ENCODE results near the gene TBC1D9.

- no peak for TF ChIP-seq POLR2A (IDR thresholded peaks at IDR 0.05; ENCODE audit: low read length)
- no peak for TF ChIP-seq CTCF (IDR thresholded peaks at IDR 0.05)
- no peak for TF ChIP-seq CBX2 (IDR thresholded peaks at IDR 0.05; ENCODE audit: borderline replicate concordance, low read depth)
- no peak for TF ChIP-seq JUN (IDR thresholded peaks at IDR 0.05)
- TF ChIP-seq KDM1A (IDR thresholded peaks at IDR 0.05; ENCODE audit: low read depth) = no peak
- no peak for TF ChIP-seq EP300 (IDR thresholded peaks at IDR 0.05)
- TF ChIP-seq HMGXB4 (CRISPR knock-in tag; IDR thresholded peaks at IDR 0.05; ENCODE audit: borderline replicate concordance) = no peak
- no peak for TF ChIP-seq RAD21 (conservative IDR thresholded peaks at IDR 0.05 in 1 of 2, IDR thresholded peaks at IDR 0.05 in 1 of 2)
- TF ChIP-seq CHD2 (IDR thresholded peaks at IDR 0.05; ENCODE audit: low read length, partially characterized antibody) = no peak
- no peak for TF ChIP-seq HDAC2 (IDR thresholded peaks at IDR 0.05)
- no peak for TF ChIP-seq JUNB (IDR thresholded peaks at IDR 0.05)
- no peak for TF ChIP-seq MAZ (IDR thresholded peaks at IDR 0.05; ENCODE audit: borderline replicate concordance, low read depth, low read length)
- no peak for TF ChIP-seq FOXS1 (CRISPR knock-in tag; IDR thresholded peaks at IDR 0.05)
- TF ChIP-seq SMC3 (IDR thresholded peaks at IDR 0.05) = no peak
Observed at GRCh38 chr4:140752291-140753068, 3.7 kb downstream of the TBC1D9 start.
